ENCODE measurements around the gene AGBL3. TPM values are rescaled to one million over a fixed set of nuclear protein-coding genes. Genes with fewer than 3 reads are reported as not detected.
A peak's percentile ranks its signal among the peaks of the same experiment; 100 is the strongest.
"Not testable (repeated sequence)": the region's sequence is repeated elsewhere in the genome, so short reads cannot be mapped to it uniquely, and the experiment has no call there.

AGBL3 gene
- total and polyA plus RNA-seq, 7 donors, result 0.51 to 3.5 (median 1.3) TPM

GRCh38 chr7:134968110-134968509 is 18.2 kb upstream of the AGBL3 start:
- ATAC-seq, result no peak
- Histone ChIP-seq H3K4me1 (no peaks in the 10 kb centered on the region), H3K27ac (no peak overlapping the region), H3K36me3 (ENCODE audit: insufficient read depth in 1 of 2, low read depth in 1 of 2) (peaks cover 0 to 25% of the 10 kb centered on the region in 2 donors), H3K9me3 (no peaks in the 10 kb centered on the region), H3K27me3 (ENCODE audit: insufficient read depth in 3 of 3, low read length in 2 of 3) (no peaks in the 10 kb centered on the region), H3K4me3 (no peak overlapping the region)
- WGBS, 3 donors, result 89 to 96% (median 91%) methylated on average over 4 of the region's 4 CpGs
- TF ChIP-seq CTCF (IDR thresholded peaks at IDR 0.05), result no peak
- intact Hi-C loops (cut with DNase I), result no loop called here
- no peak for DNase-seq

GRCh38 chr7:134981645-134982044 is 4.7 kb upstream of the AGBL3 start:
- ATAC-seq; DNase-seq; H3K27ac ChIP-seq; H3K4me3 ChIP-seq; H3K9me3 ChIP-seq; H3K4me1 ChIP-seq; H3K27me3 ChIP-seq (ENCODE audit: insufficient read depth in 3 of 3, low read length in 2 of 3); H3K36me3 ChIP-seq (ENCODE audit: insufficient read depth in 1 of 2, low read depth in 1 of 2): not testable (repeated sequence)
- WGBS, 3 donors, result 96 to 100% (median 97%) methylated on average over 3 of the region's 3 CpGs
- intact Hi-C loops (cut with DNase I), result loop anchor here in 1 of 2 donors (10.0 kb wide), 1 partner anchor 183 kb away; no protein-coding TSS in a partner anchor

GRCh38 chr7:134985894-134986362 is 380 bp upstream of the AGBL3 start:
- peak overlapping the region; percentile 78 for H3K4me3 ChIP-seq
- H3K27me3 ChIP-seq (ENCODE audit: insufficient read depth in 3 of 3, low read length in 2 of 3), result no peaks in the 10 kb centered on the region
- intact Hi-C loops (cut with DNase I), result loop anchor here (2.0 to 10.0 kb wide), 3 partner anchors 161 to 183 kb away; partner anchors contain the start of gene TMEM140 (in 1 of the 2)
- peaks cover 9% of the 10 kb centered on the region for H3K4me1 ChIP-seq
- TF ChIP-seq CTCF (IDR thresholded peaks at IDR 0.05), result no peak
- 41 to 50% (median 47%) methylated on average over 8 of the region's 8 CpGs for WGBS, 3 donors
- peak overlapping the region; percentile 88 for H3K27ac ChIP-seq
- H3K36me3 ChIP-seq (ENCODE audit: insufficient read depth in 1 of 2, low read depth in 1 of 2), result peaks cover 0 to 17% of the 10 kb centered on the region in 2 donors
- no peaks in the 10 kb centered on the region for H3K9me3 ChIP-seq
- DNase-seq (no peak), ATAC-seq (no peak)

GRCh38 chr7:134988161-134988560 is 1.9 kb downstream of the AGBL3 start:
- H3K36me3 ChIP-seq (ENCODE audit: insufficient read depth in 1 of 2, low read depth in 1 of 2), result peaks cover 0 to 17% of the 10 kb centered on the region in 2 donors
- 80 to 85% (median 82%) methylated on average over 5 of the region's 5 CpGs for WGBS, 3 donors
- intact Hi-C loops (cut with DNase I), result loop anchor here (5.0 to 10.0 kb wide), 2 partner anchors 159 to 177 kb away; partner anchors contain the start of gene TMEM140 (in 1 of the 2)
- H3K4me3 ChIP-seq, result peak overlapping the region; percentile 78
- H3K4me1 ChIP-seq, result peaks cover 23% of the 10 kb centered on the region
- H3K9me3 ChIP-seq, result no peaks in the 10 kb centered on the region
- no peaks in the 10 kb centered on the region for H3K27me3 ChIP-seq (ENCODE audit: insufficient read depth in 3 of 3, low read length in 2 of 3)
- ATAC-seq (no peak), DNase-seq (no peak)
- H3K27ac ChIP-seq, result no peak overlapping the region
- no peak for TF ChIP-seq CTCF (IDR thresholded peaks at IDR 0.05)

DNA sequence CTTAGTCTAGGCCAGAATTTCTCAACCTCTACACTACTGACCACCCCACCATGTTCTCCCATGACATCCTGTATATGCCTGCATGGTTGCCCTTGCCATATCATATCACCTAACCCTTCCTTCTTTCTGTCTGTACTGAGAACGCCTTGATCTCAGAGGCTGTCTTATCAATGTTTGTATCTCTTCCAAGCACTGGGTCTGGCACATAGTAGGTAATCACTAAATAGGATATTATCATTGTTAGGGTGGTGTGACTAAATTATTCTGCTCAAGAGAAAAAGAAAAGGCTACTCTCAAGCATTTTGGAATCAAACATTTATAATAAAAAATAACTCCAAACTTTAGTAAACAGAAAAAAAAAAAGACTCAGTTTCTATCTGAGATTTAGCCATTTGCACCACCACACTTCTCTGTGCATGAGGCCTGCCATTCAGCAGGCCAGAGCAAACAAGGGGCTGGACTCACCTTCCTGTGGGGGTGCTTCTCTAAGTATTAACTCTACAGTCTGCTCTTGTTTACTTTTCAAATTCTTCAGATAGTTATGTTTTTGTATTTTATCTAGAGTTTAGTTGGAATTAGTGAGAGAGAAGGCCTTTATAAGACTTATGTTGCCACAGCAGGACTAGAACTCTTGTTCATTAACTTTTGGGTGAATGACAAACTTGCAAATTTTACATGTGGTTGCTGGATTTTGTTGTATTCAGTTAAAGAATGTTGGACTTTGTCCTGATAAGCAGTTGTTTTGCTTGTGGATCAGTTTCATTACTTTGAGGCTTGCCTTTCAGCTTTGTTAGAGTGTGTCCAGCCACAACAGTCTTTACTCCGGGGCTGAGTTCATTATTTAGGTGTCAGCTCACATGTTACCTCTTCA is 5.4 kb downstream of the AGBL3 start:
- intact Hi-C loops (cut with DNase I), result no loop called here
- Histone ChIP-seq H3K4me1 (peaks cover 23% of the 10 kb centered on the region), H3K36me3 (ENCODE audit: insufficient read depth in 1 of 2, low read depth in 1 of 2) (peaks cover 0 to 49% of the 10 kb centered on the region in 2 donors)

More for the DNA sequence above, 5.4 kb downstream of the AGBL3 start:
- WGBS, 3 donors, result 53 to 86% (median 60%) methylated on average over 2 of the region's 2 CpGs
- no peak for TF ChIP-seq CTCF (IDR thresholded peaks at IDR 0.05)
- ATAC-seq (peak in 1 of 4 donors; percentile 25), DNase-seq (no peak)
- no peaks in the 10 kb centered on the region for H3K9me3 ChIP-seq
- no peak overlapping the region for H3K4me3 ChIP-seq
- no peaks in the 10 kb centered on the region for H3K27me3 ChIP-seq (ENCODE audit: insufficient read depth in 3 of 3, low read length in 2 of 3)
- H3K27ac ChIP-seq, result peak overlapping the region; percentile 49
